ENCODE data around the gene VPS29.
A peak's percentile ranks its signal among the peaks of the same experiment; 100 is the strongest.

The VPS29 gene

GRCh38 chr12:110453569-110454296 is 48.2 kb downstream of the VPS29 start:
- ChIA-PET CTCF (interaction anchor here (1.0 to 8.8 kb wide), 4 partner anchors 8 to 434 kb away, joined by 5 to 141 read pairs (median 32); partner anchors contain the start of genes FAM216A and GPN3), POLR2A (no interaction called here)
- TF ChIP-seq CTCF (IDR thresholded peaks at IDR 0.05; ENCODE audit: control extremely low read depth, extremely low read depth, low read depth, missing control alignments), result no peak
- DNase-seq (ENCODE audit: extremely low spot score), result no peak

GRCh38 chr12:110451263-110451662 is 50.6 kb downstream of the VPS29 start:
- TF ChIP-seq CTCF (IDR thresholded peaks at IDR 0.05; ENCODE audit: control extremely low read depth, extremely low read depth, low read depth, missing control alignments), result no peak
- CTCF ChIA-PET, result interaction anchor here (0.9 to 8.8 kb wide), 15 partner anchors 12 to 437 kb away, joined by 3 to 141 read pairs (median 7); partner anchors contain the start of genes FAM216A, GPN3, RAD9B and VPS29
- POLR2A ChIA-PET, result no interaction called here
- DNase-seq (ENCODE audit: extremely low spot score), result no peak

- ChIA-PET POLR2A (interaction anchor here (0.9 to 1.1 kb wide), 4 partner anchors 17 to 162 kb away, joined by 3 to 8 read pairs (median 4); partner anchors contain the start of gene GPN3), CTCF (interaction anchor here (0.6 to 8.8 kb wide), 69 partner anchors 9 to 605 kb away, joined by 3 to 141 read pairs (median 4); partner anchors contain the start of genes FAM216A, GPN3, RAD9B and VPS29)
- DNase-seq (ENCODE audit: extremely low spot score), result peak; percentile 93
- TF ChIP-seq CTCF (IDR thresholded peaks at IDR 0.05; ENCODE audit: control extremely low read depth, extremely low read depth, low read depth, missing control alignments), result peak; percentile 99
These were observed 52.0 kb downstream of the VPS29 start, which contains the start of gene ARPC3 for GRCh38 chr12:110449799-110450497. ARPC3 (minus strand) TSS chr12:110450337; CDS start chr12:110450260, 77 bp downstream.

- ChIA-PET CTCF (interaction anchor here (5.4 kb wide), 1 partner anchor 13 kb away, joined by 30 read pairs; no protein-coding TSS in a partner anchor), POLR2A (interaction anchor here (0.6 kb wide), 1 partner anchor 13 kb away, joined by 4 read pairs; no protein-coding TSS in a partner anchor)
- no peak for DNase-seq (ENCODE audit: extremely low spot score)
- TF ChIP-seq CTCF (IDR thresholded peaks at IDR 0.05; ENCODE audit: control extremely low read depth, extremely low read depth, low read depth, missing control alignments), result no peak
These were observed 57.5 kb downstream of the VPS29 start for GRCh38 chr12:110444455-110444854.

Data from GM10248 (cell line).